OCI-LY7 (cell line): ENCODE results near the gene TMEM147. TPM values are rescaled to one million over a fixed set of nuclear protein-coding genes. Genes with fewer than 3 reads are reported as not detected.

ENCODE experiments used
- BruUV-seq: library from RNA; stranded (reverse); fragments of 400-500 nt; replicated peaks from 2 replicates; lab custom pipeline; 2021; lab: Mats Ljungman, UMichigan
- CTCF ChIA-PET: fragments of 300-600 bp; sonication (Branson Sonifier 250); formaldehyde crosslinking; loops from one replicate; lab custom pipeline; 2022; ENCODE audit warnings: antibody characterized with exemption; ENCODE audit not compliant: unreplicated experiment; lab: Charles Lee
- POLR2A ChIA-PET: fragments of 300-600 bp; sonication (Branson Sonifier 250); formaldehyde crosslinking; loops from one replicate; lab custom pipeline; 2022; ENCODE audit warnings: antibody characterized with exemption; lab: Charles Lee
- DNase-seq: peaks from one replicate; pipeline ENCODE4 v3.0.0-alpha.2; 2015; ENCODE audit warnings: low spot score
- H2AFZ ChIP-seq: fragments of 200-600 bp; sonication (generic), shearing (Covaris generic); 2 replicates; pipeline ENCODE4 v1.6.1; 2014; ENCODE audit warnings: mild to moderate bottlenecking, antibody characterized with exemption, low read length, moderate library complexity
- H3K27ac ChIP-seq: fragments of 200-600 bp; sonication (generic); 2 replicates; pipeline ENCODE4 v1.5.1; 2014; ENCODE audit warnings: mixed run types, low read depth, mild to moderate bottlenecking, moderate library complexity, low read length, inconsistent platforms; ENCODE audit not compliant: poor library complexity, severe bottlenecking
- H3K36me3 ChIP-seq: fragments of 200-600 bp; sonication (generic); 2 replicates; pipeline ENCODE4 v1.6.1; 2014; ENCODE audit warnings: mild to moderate bottlenecking, antibody characterized with exemption, low read length, moderate library complexity, mixed read lengths; ENCODE audit not compliant: insufficient read depth
- H3K4me1 ChIP-seq: fragments of 200-600 bp; sonication (generic); 2 replicates; pipeline ENCODE4 v1.5.1; 2014; ENCODE audit warnings: mild to moderate bottlenecking, low read length; ENCODE audit not compliant: insufficient read depth, poor library complexity, severe bottlenecking
- H3K4me2 ChIP-seq: fragments of 200-600 bp; sonication (generic); 2 replicates; pipeline ENCODE4 v1.6.1; 2014; ENCODE audit warnings: mild to moderate bottlenecking, low read length
- H3K4me3 ChIP-seq: fragments of 200-600 bp; sonication (generic); 2 replicates; pipeline ENCODE4 v1.5.1; 2014; ENCODE audit warnings: mild to moderate bottlenecking, low read depth, low read length; ENCODE audit not compliant: poor library complexity, severe bottlenecking
- H3K79me2 ChIP-seq: fragments of 200-600 bp; sonication (generic); 2 replicates; pipeline ENCODE4 v1.6.1; 2016; ENCODE audit warnings: low read depth, mild to moderate bottlenecking, low read length, moderate library complexity, mixed read lengths; ENCODE audit not compliant: insufficient read depth
- H3K9me2 ChIP-seq: fragments of 200-600 bp; sonication (generic); 2 replicates; pipeline ENCODE4 v1.6.1; 2016; ENCODE audit warnings: mild to moderate bottlenecking, low read length, mixed read lengths; ENCODE audit not compliant: insufficient read depth
- H3K9me3 ChIP-seq: fragments of 200-600 bp; sonication (generic); 2 replicates; pipeline ENCODE4 v1.6.1; 2014; ENCODE audit warnings: mild to moderate bottlenecking, mixed run types, low read length, mixed read lengths
- H4K20me1 ChIP-seq: fragments of 200-600 bp; sonication (generic); 2 replicates; pipeline ENCODE4 v1.6.1; 2014; ENCODE audit warnings: mild to moderate bottlenecking, antibody characterized with exemption, low read length, moderate library complexity, mixed read lengths; ENCODE audit not compliant: insufficient read depth
- EZH2phosphoT487 ChIP-seq: fragments of 200-600 bp; sonication (generic); IDR thresholded peaks from 2 replicates; pipeline ENCODE4 v1.6.1; 2018; ENCODE audit warnings: low read depth, borderline replicate concordance, mild to moderate bottlenecking, mixed run types, antibody characterized with exemption, low read length, moderate library complexity, mixed read lengths
- intact Hi-C: fragments of 100-400 bp; cut with micrococcal nuclease; formaldehyde crosslinking; loops from one replicate; pipeline ENCODE4 v1.10.0; 2022; ENCODE audit not compliant: unreplicated experiment
- total RNA-seq, 2 experiments: library from RNA; depleted of rRNA in 1 of 2; stranded (reverse); fragments of >200 nt in 1 of 2; shearing (Covaris generic) in 1 of 2; gene quantifications; 2 replicates each; pipeline ENCODE4 v1.2.3, GENCODE V29; 2014 to 2022
- TF ChIP-seq, protein P1 (sequence below): fragments of 200-600 bp; sonication (generic); conservative IDR thresholded peaks from 2 replicates; pipeline ENCODE4 v1.5.1; 2014; ENCODE audit warnings: mild to moderate bottlenecking, antibody characterized with exemption, low read length, moderate library complexity, mixed read lengths

The TMEM147 gene
- total RNA-seq, 2 experiments from 2014 or later: 47.1 to 83.2 TPM

DNA sequence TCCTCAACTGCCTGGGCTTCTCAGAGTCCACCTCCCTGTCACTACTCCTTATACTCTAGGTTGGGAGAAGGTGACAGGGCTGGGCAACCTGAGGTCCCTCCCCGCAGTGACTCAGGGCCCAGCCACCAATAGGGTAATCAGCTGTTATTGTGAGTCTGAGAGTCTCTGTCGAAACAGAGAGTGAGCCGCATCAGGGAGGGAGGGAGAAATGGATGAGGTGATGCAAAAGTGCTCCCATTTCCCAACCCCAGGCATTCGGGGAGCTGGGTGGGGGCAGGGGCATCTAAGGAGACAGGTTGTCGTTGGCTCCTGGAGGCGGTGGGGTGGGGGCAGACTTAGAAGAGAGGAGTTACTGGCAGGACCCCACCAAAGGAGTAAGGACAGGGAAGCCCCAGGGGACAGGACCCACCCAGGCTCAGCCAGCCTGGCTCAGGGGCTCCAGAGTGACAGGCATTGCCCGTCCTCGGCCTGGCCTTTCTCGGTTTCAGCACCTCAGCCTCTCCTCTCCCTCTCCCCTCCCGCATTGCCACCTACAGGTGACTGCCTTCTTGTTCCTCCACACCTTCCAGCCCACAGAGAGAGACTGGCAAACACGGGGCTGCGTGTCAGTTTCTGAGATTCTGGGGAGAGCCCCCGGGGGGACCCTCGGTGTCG, 31.7 kb upstream of the TMEM147 start, which contains the start of gene DMKN:
Gene DMKN (minus strand): TSS at position 22 of the 654 bp plus-strand sequence. CDS start 174 bp downstream, outside the sequence.
- H3K27ac ChIP-seq: no peak within 1 kb of the TSS
- no peak for TF ChIP-seq EZH2phosphoT487
- TF ChIP-seq, protein P1, sequence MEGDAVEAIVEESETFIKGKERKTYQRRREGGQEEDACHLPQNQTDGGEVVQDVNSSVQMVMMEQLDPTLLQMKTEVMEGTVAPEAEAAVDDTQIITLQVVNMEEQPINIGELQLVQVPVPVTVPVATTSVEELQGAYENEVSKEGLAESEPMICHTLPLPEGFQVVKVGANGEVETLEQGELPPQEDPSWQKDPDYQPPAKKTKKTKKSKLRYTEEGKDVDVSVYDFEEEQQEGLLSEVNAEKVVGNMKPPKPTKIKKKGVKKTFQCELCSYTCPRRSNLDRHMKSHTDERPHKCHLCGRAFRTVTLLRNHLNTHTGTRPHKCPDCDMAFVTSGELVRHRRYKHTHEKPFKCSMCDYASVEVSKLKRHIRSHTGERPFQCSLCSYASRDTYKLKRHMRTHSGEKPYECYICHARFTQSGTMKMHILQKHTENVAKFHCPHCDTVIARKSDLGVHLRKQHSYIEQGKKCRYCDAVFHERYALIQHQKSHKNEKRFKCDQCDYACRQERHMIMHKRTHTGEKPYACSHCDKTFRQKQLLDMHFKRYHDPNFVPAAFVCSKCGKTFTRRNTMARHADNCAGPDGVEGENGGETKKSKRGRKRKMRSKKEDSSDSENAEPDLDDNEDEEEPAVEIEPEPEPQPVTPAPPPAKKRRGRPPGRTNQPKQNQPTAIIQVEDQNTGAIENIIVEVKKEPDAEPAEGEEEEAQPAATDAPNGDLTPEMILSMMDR: peak; percentile 34; the same call in 1 of the 2 replicates
- no peak within 1 kb of the TSS for H2AFZ ChIP-seq
- intact Hi-C loops: no loop called here
- H3K9me3 ChIP-seq: no peaks in the 10 kb centered on the region
- no peaks in the 10 kb centered on the region for H3K36me3 ChIP-seq
- no peaks in the 10 kb centered on the region for H4K20me1 ChIP-seq
- DNase-seq: no peak
- H3K79me2 ChIP-seq: no peaks in the 10 kb centered on the region
- POLR2A ChIA-PET: no interaction called here
- no peaks in the 10 kb centered on the region for H3K4me1 ChIP-seq
- no peak within 1 kb of the TSS for H3K4me2 ChIP-seq
- CTCF ChIA-PET: no interaction called here
- BruUV-seq: no TSS peak
- H3K9me2 ChIP-seq: no peaks in the 10 kb centered on the region
- no peak within 1 kb of the TSS for H3K4me3 ChIP-seq

DNA sequence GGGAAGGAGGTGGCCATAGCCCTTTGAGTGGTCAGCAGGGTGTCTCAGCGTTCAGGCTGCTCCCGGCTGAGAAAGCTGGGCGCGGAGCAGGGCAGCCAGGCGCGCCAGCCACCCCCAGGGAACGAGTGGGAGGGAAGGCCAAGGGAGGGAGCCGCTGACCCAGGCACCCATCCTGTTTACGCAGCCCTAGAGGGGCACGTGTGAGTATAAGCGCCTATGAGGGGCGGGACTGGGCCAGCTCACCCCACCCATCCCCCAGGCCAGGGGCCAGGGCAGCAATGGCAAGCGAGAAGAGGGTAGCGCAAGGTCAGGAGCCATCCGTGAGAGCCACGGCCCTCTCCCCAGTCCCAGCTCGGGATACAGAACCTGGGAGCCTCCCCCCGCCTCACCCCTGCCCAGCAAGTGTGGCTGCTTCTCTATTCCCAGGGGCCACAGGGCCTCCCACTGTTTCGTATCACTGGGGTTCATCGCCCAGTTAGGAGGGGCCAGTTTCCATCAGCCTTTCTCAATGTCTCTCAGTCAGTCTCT, 31.1 kb upstream of the TMEM147 start:
- no peak overlapping the region for H3K4me3 ChIP-seq
- H3K79me2 ChIP-seq: no peaks in the 10 kb centered on the region
- H3K36me3 ChIP-seq: no peaks in the 10 kb centered on the region
- H4K20me1 ChIP-seq: no peaks in the 10 kb centered on the region
- BruUV-seq: no TSS peak
- H3K27ac ChIP-seq: no peak overlapping the region
- DNase-seq: no peak
- H3K4me2 ChIP-seq: no peak overlapping the region
- TF ChIP-seq, protein P1: no peak
- TF ChIP-seq EZH2phosphoT487: no peak
- CTCF ChIA-PET: no interaction called here
- no peaks in the 10 kb centered on the region for H3K9me2 ChIP-seq
- H2AFZ ChIP-seq: no peak overlapping the region
- intact Hi-C loops: no loop called here
- H3K4me1 ChIP-seq: no peaks in the 10 kb centered on the region
- POLR2A ChIA-PET: interaction anchor here (1.2 kb wide), 1 partner anchor 56 kb away, joined by 3 read pairs; no protein-coding TSS in a partner anchor
- H3K9me3 ChIP-seq: no peaks in the 10 kb centered on the region

DNA sequence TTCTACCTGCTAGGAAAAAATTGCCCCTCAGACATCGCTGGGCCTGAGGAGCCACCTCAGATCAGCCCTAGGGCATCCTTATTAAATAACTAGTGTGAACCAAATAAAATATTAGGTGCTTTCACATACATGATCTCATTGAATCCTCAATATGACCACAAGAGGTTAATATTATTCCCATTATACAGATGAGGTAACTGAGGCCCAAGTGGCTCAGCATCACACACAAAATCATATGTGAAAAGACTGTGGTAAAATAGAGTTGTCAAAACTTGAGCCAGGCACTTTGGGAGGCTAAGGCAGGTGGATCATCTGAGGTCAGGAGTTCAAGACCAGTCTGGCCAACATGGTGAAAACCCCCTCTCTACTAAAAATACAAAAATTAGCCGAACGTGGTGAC, 29.1 kb upstream of the TMEM147 start:
- intact Hi-C loops: no loop called here
- TF ChIP-seq, protein P1: no peak
- no peak for TF ChIP-seq EZH2phosphoT487
- H3K4me1 ChIP-seq: no peaks in the 10 kb centered on the region
- DNase-seq: no peak
- CTCF ChIA-PET: no interaction called here
- no peaks in the 10 kb centered on the region for H4K20me1 ChIP-seq
- no peaks in the 10 kb centered on the region for H3K79me2 ChIP-seq
- H3K4me3 ChIP-seq: no peak overlapping the region
- H3K9me2 ChIP-seq: no peaks in the 10 kb centered on the region
- H3K9me3 ChIP-seq: no peaks in the 10 kb centered on the region
- BruUV-seq: no TSS peak
- no peak overlapping the region for H3K4me2 ChIP-seq
- H3K27ac ChIP-seq: no peak overlapping the region
- H3K36me3 ChIP-seq: no peaks in the 10 kb centered on the region
- H2AFZ ChIP-seq: no peak overlapping the region
- POLR2A ChIA-PET: interaction anchor here (0.7 kb wide), 1 partner anchor 262 kb away, joined by 3 read pairs; no protein-coding TSS in a partner anchor
